ENCODE data around the gene IGFBP7.

The IGFBP7 gene

DNA sequence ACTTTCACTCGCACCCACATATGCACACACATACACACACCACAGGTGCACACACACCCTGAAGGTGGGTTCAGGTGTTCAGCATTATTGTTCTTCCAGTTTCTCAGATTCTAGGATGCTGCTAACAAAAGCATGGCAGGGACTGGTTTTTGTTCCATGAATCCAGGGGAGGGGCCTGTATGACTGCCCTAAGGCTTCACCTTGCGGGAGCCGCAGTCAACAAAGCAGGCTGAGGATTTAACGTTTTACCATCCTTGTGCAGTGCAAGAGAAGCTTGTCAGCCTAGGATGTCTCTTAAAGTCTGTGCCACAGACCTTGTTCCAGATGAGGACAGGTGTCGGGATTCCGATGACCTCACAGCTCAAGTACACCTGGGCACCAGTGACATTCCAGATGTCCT lies 69.7 kb downstream of the IGFBP7 start:
- no peak for DNase-seq (ENCODE audit: low read depth)

- no peak for DNase-seq (ENCODE audit: low read depth)
Measured at GRCh38 chr4:57039345-57039744, 70.8 kb downstream of the IGFBP7 start.

GRCh38 chr4:57037982-57038604 lies 72.1 kb downstream of the IGFBP7 start:
- DNase-seq (ENCODE audit: low read depth) = no peak

DNA sequence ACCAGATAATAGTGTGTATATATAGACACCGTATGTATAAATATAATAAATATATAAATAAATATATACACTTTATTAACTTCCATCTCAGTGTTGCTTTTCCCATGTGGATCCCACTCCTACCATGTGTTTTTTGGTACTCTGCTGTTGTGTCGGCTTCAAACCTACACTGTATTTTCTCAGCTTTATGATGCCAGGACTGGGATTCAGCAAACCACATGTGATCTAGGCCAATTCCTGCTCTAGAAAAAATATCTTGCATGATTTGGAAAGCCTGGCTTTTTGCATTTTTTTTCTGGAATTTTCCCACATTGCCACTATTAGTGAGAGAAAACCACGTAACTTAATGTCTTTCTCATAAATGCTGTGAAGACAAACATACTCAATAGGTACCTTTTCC lies 75.7 kb downstream of the IGFBP7 start:
- DNase-seq (ENCODE audit: low read depth) = no peak

GRCh38 chr4:57023104-57023503 lies 87.1 kb downstream of the IGFBP7 start:
- DNase-seq (ENCODE audit: low read depth) = no peak

DNA sequence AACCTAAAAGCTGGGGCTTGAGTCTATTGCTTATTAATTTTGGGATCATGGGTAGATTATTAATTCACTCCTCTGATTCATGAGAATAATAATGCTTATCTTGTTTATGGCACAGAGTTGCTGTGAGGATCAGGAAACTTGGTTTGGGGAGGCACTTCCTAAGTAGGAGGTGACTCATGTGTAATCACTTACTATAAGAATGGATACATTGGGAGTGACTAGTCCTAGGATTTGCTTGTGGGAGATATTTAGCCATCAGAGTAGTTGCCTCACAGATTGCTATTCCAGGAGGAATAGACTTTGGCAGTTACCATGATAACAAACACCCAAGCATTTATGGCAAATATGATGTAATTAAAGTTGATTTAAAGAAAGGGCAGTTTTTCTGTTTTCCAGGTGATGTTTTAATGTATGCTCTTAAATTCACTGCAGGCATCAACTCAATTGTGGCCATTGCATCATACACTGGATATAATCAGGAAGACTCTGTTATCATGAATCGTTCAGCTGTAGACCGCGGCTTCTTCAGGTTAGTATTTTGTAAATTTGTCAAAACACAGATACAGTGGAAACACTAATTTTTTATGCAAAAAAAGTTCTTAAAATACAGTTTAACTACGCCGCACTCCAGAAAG lies 89.6 kb downstream of the IGFBP7 start:
- no peak for DNase-seq (ENCODE audit: low read depth)

DNA sequence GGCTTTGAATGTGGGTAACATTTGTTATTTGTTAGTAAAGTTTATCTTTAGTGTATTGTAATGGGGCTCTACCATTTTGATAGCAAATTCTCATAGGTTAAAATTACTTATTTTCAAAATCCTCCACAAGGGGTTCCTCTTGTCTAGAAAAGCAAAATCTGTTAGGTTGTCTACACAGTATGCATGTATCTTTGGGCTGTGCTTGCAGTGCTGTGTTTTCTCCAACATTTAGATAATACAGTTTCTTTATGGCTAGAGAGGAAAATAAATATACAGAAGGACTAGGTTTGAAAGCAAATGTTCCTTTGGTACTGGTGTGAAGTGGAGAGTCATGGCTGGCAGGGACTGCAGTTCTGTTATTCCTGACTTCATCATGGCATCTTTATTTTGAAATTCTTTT lies 91.2 kb downstream of the IGFBP7 start:
- DNase-seq (ENCODE audit: low read depth) = no peak

- no peak for DNase-seq (ENCODE audit: low read depth)
Measured at GRCh38 chr4:57013543-57014120, 96.6 kb downstream of the IGFBP7 start.

GRCh38 chr4:56999751-57000150 lies 110.4 kb downstream of the IGFBP7 start:
- DNase-seq (ENCODE audit: low read depth) = no peak

DNA sequence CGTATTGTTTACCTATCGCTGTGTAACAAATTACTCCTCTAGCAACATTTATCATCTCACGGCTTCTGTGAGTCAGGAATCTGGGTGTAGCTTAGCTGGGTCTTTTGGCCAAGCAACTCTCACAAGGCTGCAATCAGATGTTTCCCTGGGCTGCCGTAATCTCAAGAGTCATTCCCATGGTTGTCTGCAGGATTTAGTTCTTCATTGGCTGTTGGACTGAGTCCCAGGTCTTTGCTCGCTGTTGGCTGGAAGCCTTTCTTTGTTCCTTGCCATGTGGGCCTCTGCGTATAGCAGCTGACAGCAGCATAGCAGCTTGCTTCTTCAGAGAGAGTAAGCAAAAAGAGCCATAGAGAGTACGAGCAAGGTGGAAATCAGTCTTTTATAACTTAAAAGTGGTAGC lies 114.7 kb downstream of the IGFBP7 start:
- DNase-seq (ENCODE audit: low read depth) = no peak

DNA sequence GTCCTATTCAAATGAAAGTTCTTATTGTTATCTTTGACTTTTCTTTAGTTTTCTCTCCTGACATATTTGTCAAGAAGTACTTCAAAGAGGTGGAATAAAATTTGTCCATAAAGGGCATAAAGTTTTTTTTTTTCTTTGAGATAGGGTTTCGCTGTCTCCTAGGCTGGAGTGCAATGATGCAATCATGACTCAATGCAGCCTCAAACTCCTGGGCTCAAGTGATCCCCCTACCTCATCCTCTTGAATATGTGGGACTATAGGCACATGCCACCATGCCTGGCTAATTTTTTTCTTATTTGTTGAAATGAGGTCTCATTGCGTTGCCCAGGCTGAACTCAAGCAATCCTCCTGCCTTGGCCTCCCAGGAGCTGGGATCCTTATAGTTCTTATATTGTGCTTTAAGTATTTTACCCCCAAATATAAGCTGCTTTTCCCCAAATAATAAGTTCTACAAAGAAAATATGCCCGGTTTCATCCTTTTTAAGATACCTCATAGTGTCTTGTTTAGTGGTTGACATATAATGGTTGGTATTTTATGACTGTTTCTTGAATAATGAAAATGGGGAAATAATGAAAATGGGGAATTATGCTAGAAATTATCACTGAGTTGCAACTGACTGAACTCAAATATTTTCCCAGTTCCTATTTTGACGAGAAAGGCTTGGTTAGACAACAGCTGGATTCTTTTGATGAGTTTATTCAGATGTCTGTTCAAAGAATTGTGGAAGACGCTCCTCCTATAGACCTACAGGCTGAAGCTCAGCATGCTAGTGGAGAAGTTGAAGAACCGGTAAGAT lies 119.9 kb downstream of the IGFBP7 start:
- DNase-seq (ENCODE audit: low read depth) = no peak

- DNase-seq (ENCODE audit: low read depth) = no peak
Measured at GRCh38 chr4:56986952-56987351, 123.2 kb downstream of the IGFBP7 start.

GRCh38 chr4:56986192-56986591 lies 124.0 kb downstream of the IGFBP7 start:
- no peak for DNase-seq (ENCODE audit: low read depth)

GRCh38 chr4:56981795-56982201 lies 128.4 kb downstream of the IGFBP7 start:
- no peak for DNase-seq (ENCODE audit: low read depth)

Measured in CMK (cell line).